Osteoblast (primary cell): ENCODE measurements around the gene HEATR5A. TPM values are rescaled to one million over a fixed set of nuclear protein-coding genes. Genes with fewer than 3 reads are reported as not detected.

Source experiments
- DNase-seq: peaks from one replicate; pipeline ENCODE4 v3.0.0; 2011; ENCODE audit warnings: low spot score, mixed read lengths; ENCODE audit not compliant: insufficient read length; ENCODE audit errors: missing footprints
- H2AFZ ChIP-seq: 2 replicates; pipeline ENCODE4 v1.6.0; 2011; ENCODE audit warnings: mild to moderate bottlenecking, low read length
- H3K27ac ChIP-seq: 2 replicates; pipeline ENCODE4 v1.5.1; 2011; ENCODE audit warnings: mild to moderate bottlenecking, low read depth, low read length, moderate library complexity
- H3K27me3 ChIP-seq: 2 replicates; pipeline ENCODE4 v1.6.0; 2012; ENCODE audit warnings: mild to moderate bottlenecking, control low read depth, inconsistent platforms, low read length, moderate library complexity; ENCODE audit not compliant: insufficient read depth
- H3K36me3 ChIP-seq: 2 replicates; pipeline ENCODE4 v1.5.1; 2011; ENCODE audit warnings: mild to moderate bottlenecking, low read length, control low read depth, moderate library complexity; ENCODE audit not compliant: insufficient read depth
- H3K4me1 ChIP-seq: 2 replicates; pipeline ENCODE4 v1.5.1; 2011; ENCODE audit warnings: mild to moderate bottlenecking, low read length, control low read depth, moderate library complexity; ENCODE audit not compliant: insufficient read depth
- H3K4me2 ChIP-seq: 2 replicates; pipeline ENCODE4 v1.6.0; 2011; ENCODE audit warnings: mild to moderate bottlenecking, low read length; ENCODE audit not compliant: insufficient read depth
- H3K4me3 ChIP-seq: fragments of 200-600 bp; sonication (generic); 3 replicates; pipeline ENCODE4 v1.5.1; 2012; ENCODE audit warnings: mild to moderate bottlenecking, low read length, inconsistent platforms; ENCODE audit not compliant: insufficient read depth
- H3K79me2 ChIP-seq: 2 replicates; pipeline ENCODE4 v1.6.0; 2012; ENCODE audit warnings: mild to moderate bottlenecking, low read length, control low read depth, inconsistent platforms; ENCODE audit not compliant: insufficient read depth
- H3K9me3 ChIP-seq: 2 replicates; pipeline ENCODE4 v1.5.1; 2011; ENCODE audit warnings: low read depth, low read length, control low read depth
- H4K20me1 ChIP-seq: 2 replicates; pipeline ENCODE4 v1.6.0; 2012; ENCODE audit warnings: mild to moderate bottlenecking, low read length, control low read depth; ENCODE audit not compliant: insufficient read depth
- total RNA-seq: library from RNA; depleted of rRNA; stranded (reverse); fragments of >200 nt; gene quantifications from 2 replicates; pipeline ENCODE4 v1.2.3, GENCODE V29; 2012
- TF ChIP-seq, protein P1 (sequence below): IDR thresholded peaks from 2 replicates; pipeline ENCODE4 v1.5.1; 2011; ENCODE audit warnings: mild to moderate bottlenecking, low read depth, low read length, moderate library complexity; ENCODE audit errors: extremely low read depth

HEATR5A gene
- total RNA-seq, 1 donor, result 46.0 TPM

DNA sequence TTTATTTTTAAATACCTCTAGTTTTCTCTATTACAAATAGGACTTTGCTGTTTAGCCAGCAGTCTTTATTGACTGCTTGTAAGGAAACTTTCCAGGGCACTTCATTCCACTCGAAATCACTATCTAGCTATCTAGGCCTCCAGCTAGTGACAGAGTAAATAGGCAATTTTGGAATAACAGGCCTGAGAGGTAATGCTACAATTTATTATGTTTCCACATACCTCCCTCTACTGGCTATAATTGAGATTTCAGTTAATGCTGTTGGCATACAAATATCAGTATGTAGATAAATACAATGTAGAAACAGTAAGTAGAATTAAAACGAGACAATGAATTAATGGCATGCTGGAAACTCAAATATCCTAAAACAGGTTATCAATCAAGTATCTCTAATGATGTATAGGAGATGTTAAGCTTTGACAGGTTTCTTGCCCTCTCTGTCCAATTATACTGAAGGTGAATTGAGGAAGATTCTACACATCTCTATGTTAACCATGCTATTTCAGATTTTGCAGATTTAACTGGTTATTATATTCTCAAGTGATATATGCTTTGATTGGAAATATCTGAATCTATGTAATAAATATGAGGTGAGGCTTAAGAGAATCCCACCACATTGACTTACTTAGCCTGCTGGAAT is 29.7 kb upstream of the HEATR5A start:
- Histone ChIP-seq H3K27me3 (no peaks in the 10 kb centered on the region), H4K20me1 (no peaks in the 10 kb centered on the region), H3K4me1 (no peaks in the 10 kb centered on the region), H3K4me2 (no peak overlapping the region), H3K36me3 (peaks cover 15% of the 10 kb centered on the region), H3K27ac (no peak overlapping the region), H3K79me2 (peaks cover 8% of the 10 kb centered on the region), H3K9me3 (no peaks in the 10 kb centered on the region), H2AFZ (no peak overlapping the region), H3K4me3 (no peak overlapping the region)
- TF ChIP-seq, protein P1, sequence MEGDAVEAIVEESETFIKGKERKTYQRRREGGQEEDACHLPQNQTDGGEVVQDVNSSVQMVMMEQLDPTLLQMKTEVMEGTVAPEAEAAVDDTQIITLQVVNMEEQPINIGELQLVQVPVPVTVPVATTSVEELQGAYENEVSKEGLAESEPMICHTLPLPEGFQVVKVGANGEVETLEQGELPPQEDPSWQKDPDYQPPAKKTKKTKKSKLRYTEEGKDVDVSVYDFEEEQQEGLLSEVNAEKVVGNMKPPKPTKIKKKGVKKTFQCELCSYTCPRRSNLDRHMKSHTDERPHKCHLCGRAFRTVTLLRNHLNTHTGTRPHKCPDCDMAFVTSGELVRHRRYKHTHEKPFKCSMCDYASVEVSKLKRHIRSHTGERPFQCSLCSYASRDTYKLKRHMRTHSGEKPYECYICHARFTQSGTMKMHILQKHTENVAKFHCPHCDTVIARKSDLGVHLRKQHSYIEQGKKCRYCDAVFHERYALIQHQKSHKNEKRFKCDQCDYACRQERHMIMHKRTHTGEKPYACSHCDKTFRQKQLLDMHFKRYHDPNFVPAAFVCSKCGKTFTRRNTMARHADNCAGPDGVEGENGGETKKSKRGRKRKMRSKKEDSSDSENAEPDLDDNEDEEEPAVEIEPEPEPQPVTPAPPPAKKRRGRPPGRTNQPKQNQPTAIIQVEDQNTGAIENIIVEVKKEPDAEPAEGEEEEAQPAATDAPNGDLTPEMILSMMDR, result peak; percentile 64
- peak; percentile 87 for DNase-seq

DNA sequence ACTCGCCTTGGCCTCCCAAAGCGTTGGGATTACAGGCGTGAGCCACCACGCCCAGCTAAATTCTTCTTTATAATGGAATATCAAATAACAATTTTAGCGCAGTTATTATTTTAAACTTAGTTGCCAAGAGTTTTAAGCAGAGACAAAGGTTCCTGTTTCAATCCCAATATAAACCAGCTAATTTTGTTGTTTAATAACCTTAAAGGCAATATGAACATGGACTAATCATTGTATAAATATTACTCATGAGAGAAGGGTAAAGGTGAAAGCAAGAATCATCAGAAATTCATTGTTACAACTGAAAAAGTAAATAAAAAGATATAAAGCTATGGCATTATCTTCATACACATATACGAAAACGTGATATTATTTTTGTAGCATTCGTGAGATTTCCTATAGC is 28.8 kb upstream of the HEATR5A start:
- Histone ChIP-seq H3K36me3 (peaks cover 19% of the 10 kb centered on the region), H3K9me3 (no peaks in the 10 kb centered on the region), H3K4me1 (no peaks in the 10 kb centered on the region), H2AFZ (no peak overlapping the region), H3K4me3 (no peak overlapping the region), H3K4me2 (no peak overlapping the region), H3K79me2 (peaks cover 2% of the 10 kb centered on the region), H3K27me3 (no peaks in the 10 kb centered on the region), H3K27ac (no peak overlapping the region), H4K20me1 (no peaks in the 10 kb centered on the region)
- TF ChIP-seq, protein P1, result no peak
- DNase-seq, result no peak

DNA sequence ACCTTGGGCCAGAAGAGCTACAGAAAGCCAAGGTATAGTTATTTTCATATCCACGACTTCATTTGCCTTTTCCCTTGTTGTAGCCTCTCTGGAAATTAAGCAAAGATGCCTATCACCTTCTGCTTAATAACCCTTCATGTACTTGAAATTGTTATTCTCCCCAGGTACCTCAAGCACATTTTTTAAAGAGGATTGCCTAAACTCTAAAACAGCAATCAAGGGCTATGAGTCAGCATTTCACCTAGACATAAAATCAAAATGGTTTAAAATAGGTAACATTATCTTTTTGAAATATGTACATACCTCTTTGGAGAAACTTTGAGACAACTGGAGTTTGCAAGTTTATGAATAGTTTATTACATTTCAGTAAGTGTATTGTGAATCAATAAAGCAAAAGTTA is 25.4 kb upstream of the HEATR5A start:
- H3K4me3 ChIP-seq, result no peak overlapping the region
- H3K36me3 ChIP-seq, result peaks cover 9% of the 10 kb centered on the region
- H3K79me2 ChIP-seq, result no peaks in the 10 kb centered on the region
- H3K27me3 ChIP-seq, result no peaks in the 10 kb centered on the region
- no peak overlapping the region for H3K4me2 ChIP-seq
- TF ChIP-seq, protein P1, result no peak
- H2AFZ ChIP-seq, result no peak overlapping the region
- H4K20me1 ChIP-seq, result no peaks in the 10 kb centered on the region
- DNase-seq, result no peak
- no peak overlapping the region for H3K27ac ChIP-seq
- peaks cover 13% of the 10 kb centered on the region for H3K4me1 ChIP-seq
- no peaks in the 10 kb centered on the region for H3K9me3 ChIP-seq

DNA sequence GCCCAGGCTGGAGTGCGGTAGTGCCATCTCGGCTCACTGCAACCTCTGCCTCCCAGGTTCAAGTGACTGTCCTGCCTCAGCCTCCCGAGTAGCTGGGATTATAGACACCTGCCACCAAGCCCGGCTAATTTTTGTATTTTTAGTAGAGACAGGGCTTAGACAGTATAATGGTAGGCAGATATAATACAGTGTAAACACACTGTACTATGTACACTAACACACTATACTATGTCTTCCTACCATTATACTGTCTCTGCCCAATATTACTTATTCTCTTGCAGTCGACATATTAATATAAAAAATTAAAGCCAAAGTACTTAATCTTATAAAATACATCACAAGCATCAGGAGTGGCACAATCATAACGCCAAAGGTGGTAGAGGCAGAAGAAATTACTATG is 21.9 kb upstream of the HEATR5A start:
- Histone ChIP-seq H2AFZ (no peak overlapping the region), H3K36me3 (peaks cover 6% of the 10 kb centered on the region), H3K4me3 (no peak overlapping the region), H4K20me1 (no peaks in the 10 kb centered on the region), H3K27me3 (no peaks in the 10 kb centered on the region), H3K79me2 (no peaks in the 10 kb centered on the region), H3K27ac (peak overlapping the region; percentile 66), H3K4me2 (no peak overlapping the region), H3K4me1 (peaks cover 13% of the 10 kb centered on the region), H3K9me3 (no peaks in the 10 kb centered on the region)
- TF ChIP-seq, protein P1, result no peak
- DNase-seq, result no peak
